DMS153 (cell line): Measurements from ENCODE around the gene ITPKC.
A peak's percentile ranks its signal among the peaks of the same experiment; 100 is the strongest.
"Not testable (repeated sequence)": the region's sequence is repeated elsewhere in the genome, so short reads cannot be mapped to it uniquely, and the experiment has no call there.

ENCODE experiments used
- DNase-seq: peaks from one replicate; lab custom pipeline; 2025; lab: John Stamatoyannopoulos, UW

ITPKC gene

DNA sequence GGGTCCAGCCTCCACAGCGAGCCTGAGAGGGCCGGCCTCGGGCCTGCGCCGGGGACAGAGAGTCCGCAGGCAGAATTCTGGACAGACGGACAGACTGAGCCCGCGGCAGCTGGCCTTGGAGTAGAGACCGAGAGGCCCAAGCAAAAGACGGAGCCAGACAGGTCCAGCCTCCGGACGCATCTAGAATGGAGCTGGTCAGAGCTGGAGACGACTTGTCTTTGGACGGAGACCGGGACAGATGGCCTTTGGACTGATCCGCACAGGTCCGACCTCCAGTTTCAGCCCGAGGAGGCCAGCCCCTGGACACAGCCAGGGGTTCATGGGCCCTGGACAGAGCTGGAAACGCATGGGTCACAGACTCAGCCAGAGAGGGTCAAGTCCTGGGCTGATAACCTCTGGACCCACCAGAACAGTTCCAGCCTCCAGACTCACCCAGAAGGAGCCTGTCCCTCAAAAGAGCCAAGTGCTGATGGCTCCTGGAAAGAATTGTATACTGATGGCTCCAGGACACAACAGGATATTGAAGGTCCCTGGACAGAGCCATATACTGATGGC lies 490 bp downstream of the ITPKC start:
- DNase-seq = no peak

DNA sequence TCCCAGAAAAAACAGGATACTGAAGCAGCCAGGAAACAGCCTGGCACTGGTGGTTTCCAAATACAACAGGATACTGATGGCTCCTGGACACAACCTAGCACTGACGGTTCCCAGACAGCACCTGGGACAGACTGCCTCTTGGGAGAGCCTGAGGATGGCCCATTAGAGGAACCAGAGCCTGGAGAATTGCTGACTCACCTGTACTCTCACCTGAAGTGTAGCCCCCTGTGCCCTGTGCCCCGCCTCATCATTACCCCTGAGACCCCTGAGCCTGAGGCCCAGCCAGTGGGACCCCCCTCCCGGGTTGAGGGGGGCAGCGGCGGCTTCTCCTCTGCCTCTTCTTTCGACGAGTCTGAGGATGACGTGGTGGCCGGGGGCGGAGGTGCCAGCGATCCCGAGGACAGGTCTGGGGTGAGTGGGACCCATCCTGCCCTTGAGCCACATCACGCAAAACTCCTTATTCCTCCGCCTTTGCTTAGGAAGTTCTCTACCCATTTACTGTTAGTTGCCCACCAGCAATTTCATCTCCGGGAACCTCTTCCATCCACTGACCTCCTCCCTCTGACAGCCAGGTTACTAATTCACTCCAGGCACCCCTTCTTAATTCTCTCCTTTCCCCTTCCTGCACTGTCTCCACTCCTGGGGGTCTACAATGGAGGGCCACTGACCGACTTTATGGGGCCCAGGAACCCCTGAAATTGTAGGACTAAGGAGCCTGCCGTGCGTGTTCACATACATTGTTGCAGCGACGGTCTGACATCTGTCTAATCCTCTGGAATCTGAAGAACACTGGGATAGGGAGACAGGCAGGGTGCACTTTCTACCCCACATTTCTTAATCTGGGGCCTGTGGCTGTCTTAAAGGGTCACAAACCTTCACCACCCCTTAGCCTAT lies 1.2 kb downstream of the ITPKC start:
- no peak for DNase-seq

DNA sequence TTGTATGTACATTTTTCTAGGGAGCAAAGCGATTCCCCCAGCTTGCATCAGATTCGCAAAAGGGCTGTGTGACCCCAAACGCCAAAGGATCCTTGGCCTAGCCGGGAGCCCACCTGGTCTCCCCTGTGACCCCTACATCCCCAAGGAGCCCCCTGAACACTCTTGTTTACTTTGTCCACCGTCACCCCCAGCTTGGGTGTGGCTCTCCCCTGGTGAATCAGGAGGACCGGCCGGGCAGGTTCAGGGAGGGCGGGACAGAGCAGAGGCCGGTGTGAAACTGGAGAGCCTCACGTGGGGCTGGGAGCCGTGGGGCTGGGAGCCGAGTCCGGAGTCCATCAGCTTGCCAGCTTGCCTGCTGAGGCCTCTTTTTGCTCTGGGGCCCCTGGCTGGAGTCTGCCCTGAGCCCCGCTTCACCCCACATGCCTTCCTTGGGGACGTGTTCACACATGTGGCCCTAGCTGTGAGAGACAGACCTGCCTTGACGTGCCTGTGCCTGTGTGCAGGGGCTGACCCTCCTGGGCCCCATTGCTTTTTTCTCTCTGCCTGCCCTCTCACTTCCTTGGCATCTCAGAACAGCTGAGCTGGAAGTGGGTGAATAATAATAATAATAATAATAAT lies 2.0 kb downstream of the ITPKC start:
- DNase-seq = peak; percentile 3

DNA sequence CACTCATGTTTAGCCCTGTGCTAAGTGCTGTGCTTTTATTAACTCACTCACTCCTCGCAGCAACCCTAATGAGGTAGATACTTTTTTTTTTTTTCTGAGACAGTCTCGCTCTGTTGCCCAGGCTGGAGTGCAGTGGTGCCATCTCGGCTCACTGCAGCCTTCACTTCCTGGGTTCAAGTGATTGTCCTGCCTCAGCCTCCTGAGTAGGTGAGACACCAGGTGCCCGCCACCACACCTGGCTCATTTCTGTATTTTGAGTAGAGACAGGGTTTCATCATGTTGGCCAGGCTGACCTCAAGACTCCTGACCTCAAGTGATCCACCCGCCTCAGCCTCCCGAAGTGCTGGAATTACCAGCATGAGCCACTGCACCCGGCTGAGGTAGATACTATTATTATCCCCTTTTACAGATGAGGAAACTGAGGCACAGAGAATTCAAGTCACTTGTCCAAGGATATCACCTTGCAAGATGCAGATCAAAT lies 2.5 kb downstream of the ITPKC start:
- no peak for DNase-seq

DNA sequence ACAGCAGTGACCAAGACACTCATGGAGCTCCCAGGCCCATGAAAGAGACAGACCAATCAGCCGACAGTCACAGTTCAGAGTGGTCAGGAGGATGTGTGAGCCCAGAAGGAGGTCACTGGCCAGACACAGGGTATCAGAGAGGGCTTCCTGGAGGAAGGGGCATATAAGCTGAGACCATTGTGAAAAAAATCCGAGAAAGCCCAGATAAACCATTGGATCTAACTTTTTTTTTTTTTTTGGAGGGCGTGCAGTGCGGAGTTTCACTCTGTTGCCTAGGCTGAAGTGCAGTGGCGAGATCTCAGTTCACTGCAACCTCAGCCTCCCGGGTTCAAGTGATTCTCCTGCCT lies 4.2 kb downstream of the ITPKC start:
- DNase-seq = no peak

DNA sequence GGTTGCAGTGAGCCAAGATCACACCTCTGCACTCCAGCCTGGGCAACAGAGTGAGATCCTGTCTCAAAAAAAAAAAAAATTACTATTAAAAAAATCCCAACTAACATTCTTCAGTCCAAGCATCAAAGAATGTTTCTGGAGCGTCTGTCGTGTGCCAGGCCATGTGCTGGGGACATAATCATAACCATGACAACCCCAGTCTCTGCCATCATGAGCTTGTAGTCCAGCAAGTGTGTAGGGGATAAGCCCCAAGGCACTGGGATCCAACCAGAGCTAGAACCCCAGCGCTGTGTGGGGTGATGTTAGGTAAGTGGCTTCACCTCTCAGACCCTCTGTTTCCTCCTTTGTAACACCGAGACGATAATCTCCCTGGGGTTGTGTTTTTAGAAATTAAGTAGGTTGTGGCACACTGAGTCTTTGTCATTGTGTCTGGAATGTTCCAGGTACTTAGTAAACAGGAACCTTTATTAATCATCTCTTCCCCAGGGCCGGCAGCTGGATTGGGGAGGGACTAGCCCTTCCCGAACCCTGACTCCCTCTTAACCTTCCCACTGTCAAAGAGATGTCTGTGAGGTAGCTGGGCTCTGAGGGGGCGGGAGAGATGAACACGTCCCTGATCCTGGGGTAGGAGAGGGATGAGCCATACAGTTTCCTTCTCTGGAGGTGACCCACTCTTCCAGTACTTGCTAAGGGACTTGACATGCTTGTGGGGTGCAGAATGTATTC lies 5.2 kb downstream of the ITPKC start:
- no peak for DNase-seq

DNA sequence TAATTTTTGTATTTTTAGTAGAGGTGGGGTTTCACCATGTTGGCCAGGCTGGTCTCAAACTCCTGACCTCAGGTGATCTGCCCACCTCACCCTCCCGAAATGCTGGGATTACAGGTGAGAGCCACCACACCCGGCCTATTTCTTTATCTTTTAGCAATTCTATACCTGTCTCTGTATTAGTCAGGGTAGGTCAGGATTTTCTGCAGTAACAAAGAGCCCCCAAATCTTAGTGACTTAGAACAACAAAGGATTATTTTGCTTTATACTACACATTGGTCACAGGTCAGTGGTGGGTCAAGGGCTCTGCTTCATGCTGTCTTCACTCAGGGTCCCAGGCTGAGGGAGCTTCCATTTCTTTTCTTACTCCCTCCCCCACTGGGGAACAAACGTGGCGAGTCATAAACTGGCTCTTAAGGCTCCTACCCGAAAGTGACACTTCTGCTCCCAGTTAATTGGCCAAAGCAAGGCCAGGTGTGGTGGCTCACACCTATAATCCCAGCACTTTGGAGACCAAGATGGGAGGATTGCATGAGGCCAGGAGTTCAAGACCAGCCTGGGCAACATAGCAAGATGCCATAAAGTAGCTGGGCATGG lies 6.8 kb downstream of the ITPKC start:
- no peak for DNase-seq

DNA sequence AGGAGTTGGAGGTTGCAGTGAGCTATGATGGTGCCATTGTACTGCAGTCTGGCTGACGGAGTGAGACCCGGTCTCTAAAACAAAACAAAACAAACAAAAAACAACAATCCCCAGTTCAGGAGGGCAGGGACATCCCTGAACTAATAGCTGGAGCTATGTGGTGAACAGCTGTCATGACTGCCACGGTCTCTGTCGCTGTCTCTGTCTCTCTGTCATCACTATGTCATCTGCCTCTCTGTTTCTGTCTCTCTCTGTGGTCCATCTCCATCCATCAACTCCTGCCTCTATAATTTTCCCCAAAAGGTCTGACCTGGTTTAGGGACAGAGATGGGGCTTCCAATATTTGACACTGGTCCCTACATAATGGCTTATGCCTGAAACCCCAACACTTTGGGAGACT lies 7.4 kb downstream of the ITPKC start:
- DNase-seq = no peak

DNA sequence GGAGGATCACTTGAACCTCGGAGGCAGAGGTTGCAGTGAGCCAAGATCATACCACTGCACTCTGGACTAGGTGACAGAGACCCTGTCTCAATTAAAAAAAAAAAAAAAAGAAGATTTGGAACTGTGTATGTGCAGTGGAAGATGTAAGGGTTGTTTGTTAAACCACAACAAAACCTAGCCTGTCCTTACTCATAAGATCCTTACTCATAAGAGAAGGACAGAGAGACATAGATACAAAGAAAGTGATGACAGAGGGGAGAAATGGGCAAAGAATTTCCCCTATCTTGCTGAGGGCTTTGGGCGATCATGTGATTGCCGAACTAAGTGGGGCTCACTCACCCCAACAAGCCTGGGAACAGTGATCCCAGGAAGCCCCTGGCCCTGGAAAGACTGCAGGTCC lies 7.9 kb downstream of the ITPKC start:
- no peak for DNase-seq

DNA sequence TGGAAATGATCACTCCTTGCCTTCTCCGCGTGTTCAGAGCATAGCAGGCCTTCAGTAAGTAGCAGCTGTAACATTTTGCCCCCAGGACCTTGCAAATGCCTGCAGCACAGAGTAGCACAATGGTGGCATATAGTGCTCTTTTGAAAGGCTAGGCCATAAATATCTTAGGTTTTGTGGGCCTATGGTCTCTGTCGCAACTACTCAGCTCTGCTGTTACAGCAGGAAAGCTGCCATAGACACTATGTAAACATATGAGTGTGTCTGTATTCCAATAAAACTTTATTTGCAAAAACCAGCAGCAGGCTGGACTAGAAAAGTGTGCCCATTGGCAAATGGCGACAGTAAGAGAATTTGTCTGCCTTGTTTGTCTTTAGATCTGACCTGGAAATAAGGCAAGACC lies 9.4 kb downstream of the ITPKC start:
- no peak for DNase-seq

DNA sequence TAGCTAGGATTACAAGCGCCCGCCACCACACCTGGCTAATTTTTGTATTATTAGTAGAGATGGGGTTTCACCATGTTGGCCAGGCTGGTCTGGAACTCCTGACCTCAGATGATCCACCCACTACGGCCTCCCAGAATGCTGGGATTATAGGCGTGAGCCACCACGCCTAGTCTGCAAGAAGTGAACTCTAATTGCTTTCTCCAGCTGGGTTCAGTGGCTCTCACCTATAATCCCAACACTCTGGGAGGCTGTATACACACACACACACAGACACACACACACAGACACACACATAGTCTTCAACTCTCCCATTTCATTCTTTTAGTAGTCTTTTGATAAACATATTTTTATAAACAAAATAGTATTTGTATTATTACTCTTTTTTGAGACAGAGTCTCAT lies 13.2 kb downstream of the ITPKC start:
- DNase-seq = not testable (repeated sequence)

DNA sequence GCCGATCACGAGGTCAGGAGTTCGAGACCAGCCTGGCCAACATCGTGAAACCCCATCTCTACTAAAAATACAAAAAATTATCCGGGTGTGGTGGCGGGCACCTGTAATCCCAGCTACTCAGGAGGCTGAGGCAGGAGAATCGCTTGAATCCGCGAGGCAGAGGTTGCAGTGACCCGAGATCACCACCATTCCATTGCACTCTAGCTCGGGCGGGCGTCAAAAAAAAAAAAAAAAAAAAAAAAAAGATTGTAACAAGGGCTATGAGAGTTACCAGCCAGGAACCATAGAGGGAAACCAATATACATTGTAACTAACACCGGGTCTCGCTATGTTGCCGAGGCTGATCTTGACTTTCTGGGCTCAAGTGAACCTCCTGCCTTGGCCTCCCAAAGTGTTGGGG lies 15.4 kb downstream of the ITPKC start:
- DNase-seq = not testable (repeated sequence)

DNA sequence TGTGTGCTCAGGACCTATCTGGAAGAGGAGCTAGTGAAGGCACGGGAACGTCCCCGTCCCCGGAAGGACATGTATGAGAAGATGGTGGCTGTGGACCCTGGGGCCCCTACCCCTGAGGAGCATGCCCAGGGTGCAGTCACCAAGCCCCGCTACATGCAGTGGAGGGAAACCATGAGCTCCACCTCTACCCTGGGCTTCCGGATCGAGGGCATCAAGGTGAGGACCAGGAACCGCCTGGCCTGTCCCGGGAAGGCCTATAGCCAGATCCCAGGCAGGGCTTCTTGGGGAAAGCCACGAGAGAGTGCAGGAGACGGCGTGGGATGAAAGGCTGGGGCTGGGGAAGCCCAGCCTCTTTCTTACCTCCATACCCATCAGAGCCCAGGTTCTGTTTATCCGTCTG lies 16.2 kb downstream of the ITPKC start:
- DNase-seq = no peak

DNA sequence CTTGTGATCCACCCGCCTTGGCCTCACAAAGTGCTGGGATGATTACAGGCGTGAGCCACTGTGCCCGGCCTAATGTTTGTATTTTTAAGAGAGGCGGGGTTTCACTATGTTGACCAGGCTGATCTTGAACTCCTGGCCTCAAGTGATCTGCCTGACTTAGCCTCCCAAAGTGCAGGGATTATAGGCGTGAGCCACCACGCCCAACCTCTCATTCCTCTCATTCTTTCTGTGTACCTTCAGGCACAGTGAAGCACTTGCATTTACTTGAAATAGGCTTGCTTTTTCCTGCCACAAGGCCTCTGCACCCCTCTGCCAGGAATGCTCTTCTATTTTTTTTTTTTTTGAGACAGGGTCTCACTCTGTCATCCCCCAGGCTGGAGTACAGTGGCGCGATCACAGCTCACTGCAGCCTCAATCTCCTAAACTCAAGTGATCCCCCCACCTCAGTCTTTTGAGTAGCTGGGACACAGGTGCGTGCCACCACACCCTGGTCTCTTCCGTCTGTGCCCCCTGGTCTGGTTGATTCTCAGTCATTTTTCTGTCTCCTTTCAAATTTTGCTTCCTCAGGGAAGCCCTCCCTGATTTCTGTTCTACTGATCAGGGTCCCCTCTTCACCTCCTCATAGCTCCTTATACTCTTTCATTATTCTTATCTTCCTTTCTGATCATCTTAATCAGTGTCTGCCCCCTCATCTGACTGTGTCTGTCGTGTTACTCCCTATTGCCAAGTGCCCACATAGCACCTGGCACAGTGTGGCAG lies 18.3 kb downstream of the ITPKC start:
- DNase-seq = no peak

DNA sequence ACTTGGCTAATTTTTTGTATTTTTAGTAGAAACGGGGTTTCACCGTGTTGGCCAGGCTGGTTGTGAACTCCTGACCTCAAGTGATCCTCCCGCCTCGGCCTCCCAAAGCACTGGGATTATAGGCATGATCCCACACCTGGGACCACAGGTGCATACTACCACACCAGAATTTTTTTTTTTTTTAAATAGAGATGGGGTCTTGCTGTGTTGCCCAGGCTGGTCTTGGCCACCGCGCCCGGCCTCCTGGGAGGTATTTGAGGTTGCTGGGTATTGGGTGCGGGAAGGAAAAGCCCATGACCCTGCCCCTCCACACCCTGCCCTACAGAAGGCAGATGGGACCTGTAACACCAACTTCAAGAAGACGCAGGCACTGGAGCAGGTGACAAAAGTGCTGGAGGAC lies 19.7 kb downstream of the ITPKC start:
- no peak for DNase-seq

DNA sequence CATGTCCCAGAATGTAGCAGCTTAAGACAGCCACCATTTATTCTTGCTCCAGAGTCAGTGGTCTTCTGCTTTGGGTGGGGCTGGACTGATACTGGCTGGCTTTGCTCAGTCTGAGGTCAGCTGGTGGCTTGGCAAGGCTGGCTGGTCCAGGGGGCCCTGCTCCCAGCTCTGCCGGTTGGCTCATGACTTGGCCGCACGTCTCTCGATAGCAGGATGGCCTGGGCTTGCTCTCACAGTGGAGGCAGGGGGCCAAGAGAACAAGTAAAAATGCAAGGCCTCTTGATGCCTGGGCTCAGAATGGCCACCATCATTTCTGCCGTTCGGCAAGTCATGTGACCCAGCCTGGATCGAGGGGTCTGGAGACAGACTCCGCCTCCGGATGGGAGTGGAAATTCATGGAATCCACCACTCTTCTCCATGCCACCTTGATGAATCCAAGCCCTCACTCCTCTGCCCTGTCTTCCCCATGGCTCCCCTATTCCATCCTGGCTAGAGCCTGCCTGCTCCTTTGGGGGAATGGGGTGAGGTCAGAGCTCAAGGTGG lies 20.3 kb downstream of the ITPKC start:
- no peak for DNase-seq

DNA sequence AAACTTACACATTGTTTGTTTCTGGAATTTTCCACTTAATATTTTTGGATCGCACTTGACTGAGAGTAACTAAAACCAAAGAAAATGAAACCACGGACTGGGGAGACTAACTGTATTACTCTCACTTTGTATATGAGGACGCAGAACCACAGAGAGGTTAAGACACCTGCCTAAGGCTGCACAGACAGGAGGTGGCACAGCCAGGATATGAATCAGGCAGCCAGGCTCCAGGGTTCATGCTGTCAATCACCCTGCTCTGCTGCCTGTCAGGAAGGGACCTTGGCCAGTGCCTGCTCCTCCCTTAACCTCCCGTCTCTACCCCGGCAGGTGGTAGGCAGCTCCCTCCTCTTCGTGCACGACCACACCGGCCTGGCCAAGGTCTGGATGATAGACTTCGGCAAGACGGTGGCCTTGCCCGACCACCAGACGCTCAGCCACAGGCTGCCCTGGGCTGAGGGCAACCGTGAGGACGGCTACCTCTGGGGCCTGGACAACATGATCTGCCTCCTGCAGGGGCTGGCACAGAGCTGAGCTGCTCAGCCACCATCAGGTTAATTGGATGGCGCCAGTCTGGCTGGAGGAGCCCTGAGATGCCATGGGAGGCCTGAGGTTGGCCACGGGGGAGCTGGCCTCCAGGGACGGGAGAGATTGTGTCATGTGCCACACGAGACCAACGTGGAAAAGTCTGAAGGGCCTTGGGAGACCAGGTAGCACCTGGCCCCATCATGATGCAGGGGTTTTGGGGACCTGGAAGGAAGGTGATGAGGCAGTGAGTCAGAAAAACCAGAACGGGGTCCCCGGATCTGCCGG lies 22.3 kb downstream of the ITPKC start:
- DNase-seq = no peak

DNA sequence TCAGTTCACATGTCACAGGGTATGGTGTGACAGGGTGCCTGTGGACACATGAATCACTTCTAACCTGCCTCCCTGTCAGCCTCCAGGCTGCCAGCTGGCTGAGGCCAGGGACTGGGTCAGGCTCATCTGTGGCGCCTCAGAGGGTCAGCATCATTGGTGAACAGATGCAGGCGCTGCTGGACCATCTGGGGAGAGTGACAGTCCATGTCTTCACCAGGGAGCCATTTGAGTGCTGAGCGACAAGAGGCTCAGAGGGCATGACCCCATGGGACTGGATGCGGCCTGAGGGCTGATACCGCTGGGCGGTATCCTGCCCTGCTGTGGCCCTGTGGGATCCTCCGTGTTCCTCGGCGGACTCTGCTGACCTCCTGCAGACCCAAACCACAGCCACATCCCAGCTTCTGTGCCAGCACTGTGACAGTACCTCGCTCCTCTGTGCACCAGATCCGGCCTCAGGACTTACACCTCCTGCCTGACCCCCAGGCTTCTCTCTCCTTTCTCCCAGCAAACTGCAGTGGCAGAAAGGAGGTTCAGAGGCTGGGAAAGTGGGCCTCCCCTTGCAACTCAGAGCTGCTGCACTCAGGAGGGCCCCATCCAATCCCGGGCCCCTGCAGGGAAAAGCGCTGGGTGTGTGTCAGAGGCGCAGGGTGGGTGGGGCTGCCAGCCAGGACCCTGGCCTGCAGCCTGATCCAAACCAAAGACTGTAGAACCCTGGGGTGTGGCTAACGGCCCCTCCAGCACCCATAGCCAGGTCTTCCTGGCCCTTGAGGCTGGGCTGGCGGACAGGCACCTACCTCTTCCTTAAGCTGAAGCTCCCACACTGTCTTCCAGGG lies 23.2 kb downstream of the ITPKC start:
- DNase-seq = no peak

DNA sequence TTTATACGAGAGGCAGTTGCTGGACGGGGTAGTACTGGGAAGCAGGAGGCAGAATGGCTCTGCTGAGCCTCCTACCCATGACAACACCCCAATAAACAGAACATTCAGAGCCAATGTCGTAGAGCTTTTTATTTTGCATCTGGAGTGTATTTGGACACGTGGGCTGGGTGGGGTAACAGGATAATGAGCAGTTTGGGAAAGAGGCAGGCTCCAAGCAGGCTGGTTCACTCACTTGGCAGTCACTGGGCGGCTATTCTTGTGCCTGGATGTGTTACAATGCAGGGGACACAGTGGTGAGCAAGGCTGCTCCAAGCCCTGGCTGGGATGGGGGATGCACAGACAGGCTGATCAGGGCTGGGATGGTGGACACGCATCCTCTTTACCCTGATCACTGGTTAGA lies 23.8 kb downstream of the ITPKC start:
- no peak for DNase-seq
